HG03439 (cell line): ENCODE results near the gene RHOU.

Experiments used
- ATAC-seq: cut with Tn5 transposase; IDR thresholded peaks from one replicate; pipeline ENCODE4 v1.9.1; 2021; ENCODE audit warnings: mild to moderate bottlenecking, moderate library complexity; ENCODE audit not compliant: unreplicated experiment

The RHOU gene

GRCh38 chr1:228736844-228737445 lies 1.7 kb downstream of the RHOU start:
- no peak for ATAC-seq

GRCh38 chr1:228737601-228738041 lies 2.3 kb downstream of the RHOU start:
- no peak for ATAC-seq

GRCh38 chr1:228739826-228740225 lies 4.5 kb downstream of the RHOU start:
- ATAC-seq: no peak

GRCh38 chr1:228740543-228741317 lies 5.5 kb downstream of the RHOU start:
- no peak for ATAC-seq

- ATAC-seq: no peak
Measured at GRCh38 chr1:228742281-228742860, 7.1 kb downstream of the RHOU start.

- no peak for ATAC-seq
Measured at GRCh38 chr1:228743405-228743804, 8.1 kb downstream of the RHOU start.

- no peak for ATAC-seq
Measured at GRCh38 chr1:228744356-228744755, 9.1 kb downstream of the RHOU start.

GRCh38 chr1:228744918-228745317 lies 9.6 kb downstream of the RHOU start:
- ATAC-seq: no peak

GRCh38 chr1:228745497-228745896 lies 10.2 kb downstream of the RHOU start:
- ATAC-seq: no peak

- ATAC-seq: no peak
Measured at GRCh38 chr1:228747301-228747935, 12.1 kb downstream of the RHOU start.

- ATAC-seq: no peak
Measured at GRCh38 chr1:228748029-228748428, 12.8 kb downstream of the RHOU start.

- ATAC-seq: no peak
Measured at GRCh38 chr1:228748431-228748830, 13.2 kb downstream of the RHOU start.

GRCh38 chr1:228749765-228750164 lies 14.5 kb downstream of the RHOU start:
- no peak for ATAC-seq

- ATAC-seq: no peak
Measured at GRCh38 chr1:228750915-228751314, 15.6 kb downstream of the RHOU start.

GRCh38 chr1:228751360-228752098 lies 16.2 kb downstream of the RHOU start:
- ATAC-seq: no peak

GRCh38 chr1:228752258-228752657 lies 17.0 kb downstream of the RHOU start:
- ATAC-seq: no peak

- no peak for ATAC-seq
Measured at GRCh38 chr1:228752675-228753265, 17.5 kb downstream of the RHOU start.

- no peak for ATAC-seq
Measured at GRCh38 chr1:228753287-228753686, 18.0 kb downstream of the RHOU start.

GRCh38 chr1:228753786-228754360 lies 18.6 kb downstream of the RHOU start:
- no peak for ATAC-seq

GRCh38 chr1:228754646-228755268 lies 19.5 kb downstream of the RHOU start:
- no peak for ATAC-seq
